Keratinocyte (primary cell): Measurements from ENCODE around the gene POLR1A. TPM values are rescaled to one million over a fixed set of nuclear protein-coding genes. Genes with fewer than 3 reads are reported as not detected.

Source experiments
- DNase-seq: peaks from one replicate; pipeline ENCODE4 v3.0.0-alpha.2; 2011; ENCODE audit warnings: low read depth, missing footprints, low spot score
- FAIRE-seq: peaks from 2 replicates; lab custom pipeline; 2011; peaks lifted over from hg19 to GRCh38; lab: Jason Lieb, UNC
- H2AFZ ChIP-seq: 2 replicates; pipeline ENCODE4 v1.6.0; 2012; ENCODE audit warnings: low read length, control low read depth, inconsistent platforms; ENCODE audit not compliant: control insufficient read depth
- H3K27ac ChIP-seq: 2 replicates; pipeline ENCODE4 v1.5.1; 2011; ENCODE audit warnings: low read length; ENCODE audit not compliant: control insufficient read depth, insufficient read depth
- H3K27me3 ChIP-seq: 3 replicates; pipeline ENCODE4 v1.6.0; 2011; ENCODE audit warnings: low read length; ENCODE audit not compliant: control insufficient read depth, insufficient read depth; ENCODE audit errors: extremely low read depth
- H3K36me3 ChIP-seq, 2 experiments: 2 replicates in 1 of 2; 3 replicates in 1 of 2; pipeline ENCODE4 v1.5.1; 2011; ENCODE audit warnings: low read length in 2 of 2, mild to moderate bottlenecking in 1 of 2; ENCODE audit not compliant: control insufficient read depth in 2 of 2, insufficient read depth in 2 of 2; ENCODE audit errors: extremely low read depth in 1 of 2
- H3K4me1 ChIP-seq: 3 replicates; pipeline ENCODE4 v1.5.1; 2011; ENCODE audit warnings: low read length; ENCODE audit not compliant: control insufficient read depth, insufficient read depth; ENCODE audit errors: extremely low read depth
- H3K4me2 ChIP-seq: 3 replicates; pipeline ENCODE4 v1.6.0; 2011; ENCODE audit warnings: low read depth, low read length; ENCODE audit not compliant: control insufficient read depth, insufficient read depth; ENCODE audit errors: extremely low read depth
- H3K4me3 ChIP-seq, 3 experiments: fragments of 200-600 bp in 1 of 3; sonication (generic) in 1 of 3; 2 replicates in 2 of 3; 3 replicates in 1 of 3; pipeline ENCODE4 v1.5.1; 2011 to 2016; ENCODE audit warnings: low read length in 3 of 3, mild to moderate bottlenecking in 3 of 3, control low read depth in 2 of 3, inconsistent platforms in 1 of 3, low read depth in 1 of 3, mixed read lengths in 1 of 3, mixed run types in 1 of 3, moderate library complexity in 1 of 3; ENCODE audit not compliant: control insufficient read depth in 2 of 3, insufficient read depth in 2 of 3; ENCODE audit errors: extremely low read depth in 1 of 3
- H3K79me2 ChIP-seq: 2 replicates; pipeline ENCODE4 v1.6.0; 2012; ENCODE audit warnings: low read length; ENCODE audit not compliant: control insufficient read depth, insufficient read depth
- H3K9ac ChIP-seq: 3 replicates; pipeline ENCODE4 v1.6.0; 2011; ENCODE audit warnings: low read length; ENCODE audit not compliant: control insufficient read depth, insufficient read depth; ENCODE audit errors: extremely low read depth
- H3K9me1 ChIP-seq: 3 replicates; pipeline ENCODE4 v1.6.0; 2011; ENCODE audit warnings: low read length; ENCODE audit not compliant: control insufficient read depth, insufficient read depth; ENCODE audit errors: extremely low read depth
- H3K9me3 ChIP-seq: 2 replicates; pipeline ENCODE4 v1.5.1; 2012; ENCODE audit warnings: low read depth, low read length; ENCODE audit not compliant: control insufficient read depth
- H4K20me1 ChIP-seq: 3 replicates; pipeline ENCODE4 v1.6.0; 2011; ENCODE audit warnings: low read length; ENCODE audit not compliant: control insufficient read depth, insufficient read depth; ENCODE audit errors: extremely low read depth
- EZH2 ChIP-seq: IDR thresholded peaks from one replicate; pipeline ENCODE4 v1.6.1; 2012; ENCODE audit warnings: inconsistent platforms, mild to moderate bottlenecking, low read length, moderate library complexity
- dilution Hi-C: fragments of 300-500 bp; cut with MboI; formaldehyde crosslinking; loops from one replicate; pipeline ENCODE4 v1.7.0; 2020; ENCODE audit warnings: low sequenced_read_pairs; ENCODE audit not compliant: extremely low pct_ligation_motif_present
- polyA plus RNA-seq, 5 experiments: library from polyadenylated mRNA; depleted of rRNA in 3 of 5; stranded (reverse) in 3 of 5; stranded (forward) in 1 of 5; unstranded in 1 of 5; fragments of >200 nt; gene quantifications; 1 replicate in 1 of 5; 2 replicates in 3 of 5; 3 replicates in 1 of 5; pipeline versions ENCODE4 v1.2.1 to v1.2.3, GENCODE V29; 2011 to 2012; ENCODE audit warnings: missing spikeins in 2 of 5, low read depth in 1 of 5, low replicate concordance in 1 of 5
- TF ChIP-seq, protein P1 (sequence below), 3 experiments: IDR thresholded peaks in 1 of 3; conservative IDR thresholded peaks in 1 of 3; optimal IDR thresholded peaks in 1 of 3; 2 replicates in 2 of 3; 3 replicates in 1 of 3; pipeline versions ENCODE3 to v1.5.1; 2011; ENCODE audit warnings: low read length in 3 of 3, mild to moderate bottlenecking in 3 of 3, moderate library complexity in 2 of 3, control low read depth in 1 of 3, inconsistent platforms in 1 of 3; ENCODE audit not compliant: insufficient read depth in 2 of 3; ENCODE audit errors: extremely low read depth in 1 of 3

The POLR1A gene
- polyA plus RNA-seq, 1 donor (not counting 4 experiments of a cell fraction or from before 2014, with no cell fraction given) = 16.1 TPM

DNA sequence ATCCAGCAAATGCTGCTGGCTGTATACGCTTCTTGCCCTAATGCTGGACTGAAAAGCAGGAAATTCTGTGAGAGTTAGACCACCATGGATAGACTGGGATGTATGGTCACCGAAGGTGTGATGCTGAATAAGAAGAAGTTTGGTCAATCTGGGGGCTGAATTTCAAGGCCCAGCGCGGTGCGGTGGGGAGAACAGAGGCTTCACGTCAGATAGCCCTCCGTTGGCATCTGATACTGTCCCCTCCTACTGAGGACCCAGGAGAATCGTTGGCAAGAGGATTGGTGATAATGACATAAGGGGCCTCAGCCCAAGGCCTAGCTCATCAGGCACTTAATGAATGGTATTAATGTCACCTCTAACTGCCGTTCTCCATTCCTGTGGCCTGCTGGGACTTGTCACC lies 119.6 kb downstream of the POLR1A start:
- no peak overlapping the region for H3K27ac ChIP-seq
- H4K20me1 ChIP-seq = no peaks in the 10 kb centered on the region
- dilution Hi-C loops = no loop called here
- TF ChIP-seq, protein P1, sequence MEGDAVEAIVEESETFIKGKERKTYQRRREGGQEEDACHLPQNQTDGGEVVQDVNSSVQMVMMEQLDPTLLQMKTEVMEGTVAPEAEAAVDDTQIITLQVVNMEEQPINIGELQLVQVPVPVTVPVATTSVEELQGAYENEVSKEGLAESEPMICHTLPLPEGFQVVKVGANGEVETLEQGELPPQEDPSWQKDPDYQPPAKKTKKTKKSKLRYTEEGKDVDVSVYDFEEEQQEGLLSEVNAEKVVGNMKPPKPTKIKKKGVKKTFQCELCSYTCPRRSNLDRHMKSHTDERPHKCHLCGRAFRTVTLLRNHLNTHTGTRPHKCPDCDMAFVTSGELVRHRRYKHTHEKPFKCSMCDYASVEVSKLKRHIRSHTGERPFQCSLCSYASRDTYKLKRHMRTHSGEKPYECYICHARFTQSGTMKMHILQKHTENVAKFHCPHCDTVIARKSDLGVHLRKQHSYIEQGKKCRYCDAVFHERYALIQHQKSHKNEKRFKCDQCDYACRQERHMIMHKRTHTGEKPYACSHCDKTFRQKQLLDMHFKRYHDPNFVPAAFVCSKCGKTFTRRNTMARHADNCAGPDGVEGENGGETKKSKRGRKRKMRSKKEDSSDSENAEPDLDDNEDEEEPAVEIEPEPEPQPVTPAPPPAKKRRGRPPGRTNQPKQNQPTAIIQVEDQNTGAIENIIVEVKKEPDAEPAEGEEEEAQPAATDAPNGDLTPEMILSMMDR (optimal IDR thresholded peaks at IDR 0.05 in 1 of 3, IDR thresholded peaks at IDR 0.05 in 1 of 3, conservative IDR thresholded peaks at IDR 0.05 in 1 of 3; ENCODE audit: extremely low read depth in 1 of 3, insufficient read depth in 2 of 3, low read length in 3 of 3) = no peak
- TF ChIP-seq EZH2 = no peak
- no peaks in the 10 kb centered on the region for H3K9me1 ChIP-seq
- H3K27me3 ChIP-seq = peaks cover 5% of the 10 kb centered on the region
- no peak overlapping the region for H3K4me2 ChIP-seq
- H3K4me3 ChIP-seq = no peak overlapping the region
- no peak overlapping the region for H2AFZ ChIP-seq
- no peak for DNase-seq
- no peak overlapping the region for H3K9ac ChIP-seq
- no peaks in the 10 kb centered on the region for H3K79me2 ChIP-seq
- FAIRE-seq = no peak
- H3K9me3 ChIP-seq = no peaks in the 10 kb centered on the region
- H3K4me1 ChIP-seq = peaks cover 2% of the 10 kb centered on the region
- no peaks in the 10 kb centered on the region for H3K36me3 ChIP-seq

DNA sequence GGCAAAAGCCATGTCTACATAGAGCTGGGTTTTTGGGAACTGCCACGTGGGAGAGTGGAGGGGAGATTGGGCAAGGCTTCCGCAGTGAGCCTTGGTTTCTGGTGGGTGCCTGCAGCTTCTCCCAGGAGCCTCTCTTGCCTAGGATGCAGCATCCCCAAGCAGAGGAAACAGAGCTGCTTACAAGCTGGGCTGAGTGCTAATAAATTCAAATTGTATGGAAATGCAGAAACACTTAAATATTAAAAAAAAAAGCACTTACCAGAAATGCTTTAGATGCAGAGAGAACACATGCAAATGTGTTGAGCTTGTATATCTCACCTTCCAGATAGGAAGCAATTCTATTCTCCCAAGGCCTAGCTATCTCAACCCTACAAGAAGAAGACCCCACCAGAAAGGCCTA lies 120.9 kb downstream of the POLR1A start:
- no peak overlapping the region for H3K4me3 ChIP-seq
- H3K4me1 ChIP-seq = peaks cover 6% of the 10 kb centered on the region
- H3K9me3 ChIP-seq = no peaks in the 10 kb centered on the region
- no peaks in the 10 kb centered on the region for H3K79me2 ChIP-seq
- H2AFZ ChIP-seq = no peak overlapping the region
- dilution Hi-C loops = no loop called here
- no peak overlapping the region for H3K4me2 ChIP-seq
- no peaks in the 10 kb centered on the region for H3K36me3 ChIP-seq
- no peak overlapping the region for H3K9ac ChIP-seq
- H3K27ac ChIP-seq = no peak overlapping the region
- TF ChIP-seq EZH2 = no peak
- TF ChIP-seq, protein P1 (optimal IDR thresholded peaks at IDR 0.05 in 1 of 3, IDR thresholded peaks at IDR 0.05 in 1 of 3, conservative IDR thresholded peaks at IDR 0.05 in 1 of 3; ENCODE audit: extremely low read depth in 1 of 3, insufficient read depth in 2 of 3, low read length in 3 of 3) = no peak
- DNase-seq (no peak), FAIRE-seq (no peak)
- no peaks in the 10 kb centered on the region for H4K20me1 ChIP-seq
- peaks cover 5% of the 10 kb centered on the region for H3K27me3 ChIP-seq
- no peaks in the 10 kb centered on the region for H3K9me1 ChIP-seq
